GM12872 (cell line): ENCODE results near the gene SPACA5.
A peak's percentile ranks its signal among the peaks of the same experiment; 100 is the strongest.

Experiments used
- TF ChIP-seq, protein P1 (sequence below): IDR thresholded peaks from 3 replicates; pipeline ENCODE4 v1.5.1; 2011; ENCODE audit warnings: low read depth, mild to moderate bottlenecking, low read length, moderate library complexity; ENCODE audit not compliant: insufficient read depth

The SPACA5 gene

DNA sequence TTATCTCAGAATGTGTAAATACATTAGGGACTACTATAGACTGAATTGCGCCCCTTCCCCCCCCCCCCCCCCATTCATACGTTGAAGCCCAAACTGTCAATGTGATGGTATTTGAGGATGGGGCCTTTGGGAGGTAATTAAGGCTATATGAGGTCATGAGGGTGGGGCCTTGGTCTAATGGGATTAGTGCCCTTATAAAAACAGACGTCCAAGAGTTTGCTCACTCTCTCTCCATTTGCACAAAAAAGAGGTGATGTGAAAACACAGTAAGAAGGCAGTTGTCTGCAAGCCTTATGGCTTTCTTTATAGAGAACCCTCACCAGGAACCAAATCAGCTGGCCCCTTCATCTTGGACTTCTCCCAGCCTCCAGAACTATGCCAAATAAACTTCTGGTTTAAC is 15.3 kb downstream of the SPACA5 start:
- TF ChIP-seq, protein P1, sequence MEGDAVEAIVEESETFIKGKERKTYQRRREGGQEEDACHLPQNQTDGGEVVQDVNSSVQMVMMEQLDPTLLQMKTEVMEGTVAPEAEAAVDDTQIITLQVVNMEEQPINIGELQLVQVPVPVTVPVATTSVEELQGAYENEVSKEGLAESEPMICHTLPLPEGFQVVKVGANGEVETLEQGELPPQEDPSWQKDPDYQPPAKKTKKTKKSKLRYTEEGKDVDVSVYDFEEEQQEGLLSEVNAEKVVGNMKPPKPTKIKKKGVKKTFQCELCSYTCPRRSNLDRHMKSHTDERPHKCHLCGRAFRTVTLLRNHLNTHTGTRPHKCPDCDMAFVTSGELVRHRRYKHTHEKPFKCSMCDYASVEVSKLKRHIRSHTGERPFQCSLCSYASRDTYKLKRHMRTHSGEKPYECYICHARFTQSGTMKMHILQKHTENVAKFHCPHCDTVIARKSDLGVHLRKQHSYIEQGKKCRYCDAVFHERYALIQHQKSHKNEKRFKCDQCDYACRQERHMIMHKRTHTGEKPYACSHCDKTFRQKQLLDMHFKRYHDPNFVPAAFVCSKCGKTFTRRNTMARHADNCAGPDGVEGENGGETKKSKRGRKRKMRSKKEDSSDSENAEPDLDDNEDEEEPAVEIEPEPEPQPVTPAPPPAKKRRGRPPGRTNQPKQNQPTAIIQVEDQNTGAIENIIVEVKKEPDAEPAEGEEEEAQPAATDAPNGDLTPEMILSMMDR = no peak

DNA sequence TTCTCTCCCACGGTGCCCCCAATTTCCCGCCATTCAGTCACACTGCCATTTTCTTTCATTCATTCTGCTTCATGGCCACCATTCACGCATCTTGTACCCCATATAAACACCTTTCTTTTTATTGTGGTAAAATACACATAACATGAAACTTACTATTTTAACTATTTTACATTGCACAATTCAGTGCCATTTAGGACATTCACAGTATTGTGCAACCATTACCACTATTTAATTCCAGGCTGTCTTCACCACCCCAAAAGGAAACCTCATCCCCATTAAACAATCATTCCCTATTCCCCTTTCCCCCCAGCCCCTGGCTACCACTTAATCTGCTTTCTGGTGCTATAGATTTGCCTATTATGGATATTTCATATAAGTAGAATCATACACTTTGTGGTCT is 15.9 kb downstream of the SPACA5 start:
- TF ChIP-seq, protein P1 = no peak

DNA sequence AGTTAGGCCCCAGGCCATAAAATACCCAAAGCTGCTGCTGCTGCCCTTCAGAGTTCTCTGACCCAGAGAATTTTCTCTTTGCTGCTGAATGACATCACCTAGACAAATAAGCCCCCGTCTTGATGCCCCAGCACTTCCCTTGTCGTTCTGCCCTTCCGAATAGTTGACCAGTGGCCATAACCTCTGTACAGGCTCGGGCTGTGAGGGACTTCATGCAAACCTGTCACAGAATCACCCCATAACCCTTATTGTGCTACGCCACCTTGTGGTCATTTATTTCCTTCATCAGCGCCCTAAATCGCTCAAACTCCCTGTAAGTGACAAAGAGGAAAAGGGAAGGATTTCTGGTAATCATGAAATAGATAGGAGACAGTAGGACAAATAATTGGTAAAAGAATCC is 18.8 kb downstream of the SPACA5 start:
- TF ChIP-seq, protein P1 = peak; percentile 53

DNA sequence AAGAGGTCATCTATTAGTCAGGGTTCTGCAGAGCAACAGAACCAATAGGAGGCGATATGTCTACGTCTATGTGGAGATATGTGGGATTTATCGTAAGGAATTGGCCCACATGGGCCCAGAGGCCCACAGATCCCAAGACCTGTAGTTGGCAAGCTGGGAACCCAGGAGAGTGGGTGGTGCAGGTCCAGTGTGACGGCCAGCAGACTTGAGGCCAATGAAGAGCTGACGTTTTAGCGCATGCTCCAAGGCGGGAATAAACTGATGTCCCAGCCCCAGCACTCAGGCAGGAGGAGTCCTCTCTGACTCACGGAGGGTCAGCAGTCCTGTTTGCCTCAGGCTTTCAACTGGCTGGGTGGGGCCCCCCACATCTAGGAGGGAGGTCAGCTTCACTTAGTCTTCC is 21.3 kb downstream of the SPACA5 start:
- TF ChIP-seq, protein P1 = no peak

DNA sequence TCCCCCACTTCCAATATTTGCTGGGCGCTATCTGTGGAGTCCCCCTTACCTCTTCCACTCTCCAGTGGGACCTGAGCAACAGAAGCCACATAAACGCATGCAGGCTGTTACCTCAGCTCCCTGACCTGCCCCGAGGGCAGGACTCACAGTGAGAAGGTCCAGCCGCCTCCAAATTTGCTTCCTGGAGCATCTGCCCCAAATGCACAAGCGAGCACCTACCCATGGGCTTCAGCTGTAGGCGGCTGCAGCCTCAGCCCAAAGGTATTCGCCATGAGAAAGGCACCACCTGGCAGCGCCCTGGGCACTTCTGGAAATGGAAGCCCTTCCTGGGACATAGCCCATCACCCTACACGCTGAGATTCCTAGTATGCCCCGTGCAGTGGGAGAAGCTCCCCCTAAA is 23.4 kb downstream of the SPACA5 start:
- TF ChIP-seq, protein P1 = no peak

DNA sequence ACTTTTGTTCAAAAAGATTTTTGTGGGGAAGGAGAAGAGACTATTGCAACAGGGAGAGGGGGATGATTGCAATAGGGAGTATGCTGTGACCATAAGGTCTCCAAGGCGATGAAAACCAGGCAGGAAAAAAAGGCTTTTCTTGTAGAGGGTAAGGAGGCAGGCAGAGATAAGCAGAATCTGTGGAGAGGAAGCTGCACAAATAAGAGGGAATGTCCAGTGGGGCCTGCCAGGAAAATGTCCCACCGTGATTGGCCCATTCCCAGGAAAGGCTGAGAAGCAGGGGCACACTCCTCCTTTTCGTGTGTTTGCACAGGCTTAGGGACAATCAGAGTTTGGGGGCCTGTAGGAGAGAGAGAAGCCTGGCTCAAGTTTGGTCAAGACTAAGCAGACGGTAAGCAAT is 29.1 kb downstream of the SPACA5 start:
- TF ChIP-seq, protein P1 = no peak

DNA sequence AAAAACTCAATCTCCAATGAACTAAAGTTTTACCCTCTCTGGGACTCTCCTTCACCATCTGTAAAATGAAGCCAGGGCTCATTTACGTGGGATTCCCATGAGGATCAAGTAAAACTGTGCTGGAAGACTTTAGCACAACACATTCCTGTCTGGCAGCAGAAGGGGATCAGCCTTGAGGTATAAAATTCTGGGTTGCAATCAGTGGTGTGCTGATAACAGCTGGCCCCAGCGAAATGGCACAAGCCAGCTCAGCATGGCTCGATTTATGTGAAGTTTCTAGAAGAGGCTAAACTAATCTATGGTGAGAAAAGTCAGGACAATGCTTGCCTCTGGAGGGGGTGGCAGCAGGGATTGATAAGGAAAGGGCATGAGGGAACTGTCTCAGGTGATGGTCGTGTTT is 36.3 kb downstream of the SPACA5 start:
- TF ChIP-seq, protein P1 = no peak
